GM19240 (cell line): ENCODE data around the gene ENAH.

Experiments used
- DNase-seq: peaks from one replicate; pipeline ENCODE4 v3.0.0; 2011; ENCODE audit warnings: low spot score; ENCODE audit not compliant: insufficient read length

ENAH gene

DNA sequence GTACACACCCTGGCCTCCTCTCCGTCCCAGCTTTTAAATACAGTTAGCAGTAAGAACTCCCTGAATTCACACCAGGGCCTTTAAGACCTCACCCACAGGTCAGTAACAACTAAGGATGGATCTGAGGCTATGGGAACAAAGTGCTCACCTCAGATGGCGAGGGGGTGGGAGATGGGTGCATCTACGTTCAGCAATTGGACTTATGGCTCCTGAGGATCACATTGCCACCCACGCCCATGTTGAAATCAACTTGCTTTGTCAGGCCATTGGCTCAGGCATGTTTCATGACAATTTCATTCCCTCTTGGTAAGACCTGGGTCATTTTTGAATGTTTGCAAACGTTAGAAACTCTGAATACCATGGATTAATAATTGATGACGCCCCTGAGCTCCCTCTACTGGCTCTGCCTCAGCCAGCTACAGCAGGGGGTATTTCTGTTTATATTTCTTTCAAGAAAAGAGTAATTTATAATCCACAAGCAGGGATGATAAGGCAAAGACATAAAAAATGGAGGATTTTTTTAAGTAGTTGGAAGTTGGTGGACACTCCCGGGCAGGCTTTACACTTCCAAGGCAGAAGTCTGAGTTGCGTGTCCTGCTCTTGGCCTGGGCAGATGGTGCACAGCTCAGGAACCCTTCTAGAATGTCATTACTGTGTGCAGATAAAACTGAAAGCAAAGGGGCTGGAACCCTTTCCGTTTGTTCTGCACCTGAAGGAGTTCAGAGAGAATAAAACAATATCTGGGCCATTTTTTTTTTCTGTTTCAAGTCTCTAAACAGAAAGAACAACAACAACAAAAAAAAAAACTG, 211.4 kb downstream of the ENAH start:
- DNase-seq: no peak

DNA sequence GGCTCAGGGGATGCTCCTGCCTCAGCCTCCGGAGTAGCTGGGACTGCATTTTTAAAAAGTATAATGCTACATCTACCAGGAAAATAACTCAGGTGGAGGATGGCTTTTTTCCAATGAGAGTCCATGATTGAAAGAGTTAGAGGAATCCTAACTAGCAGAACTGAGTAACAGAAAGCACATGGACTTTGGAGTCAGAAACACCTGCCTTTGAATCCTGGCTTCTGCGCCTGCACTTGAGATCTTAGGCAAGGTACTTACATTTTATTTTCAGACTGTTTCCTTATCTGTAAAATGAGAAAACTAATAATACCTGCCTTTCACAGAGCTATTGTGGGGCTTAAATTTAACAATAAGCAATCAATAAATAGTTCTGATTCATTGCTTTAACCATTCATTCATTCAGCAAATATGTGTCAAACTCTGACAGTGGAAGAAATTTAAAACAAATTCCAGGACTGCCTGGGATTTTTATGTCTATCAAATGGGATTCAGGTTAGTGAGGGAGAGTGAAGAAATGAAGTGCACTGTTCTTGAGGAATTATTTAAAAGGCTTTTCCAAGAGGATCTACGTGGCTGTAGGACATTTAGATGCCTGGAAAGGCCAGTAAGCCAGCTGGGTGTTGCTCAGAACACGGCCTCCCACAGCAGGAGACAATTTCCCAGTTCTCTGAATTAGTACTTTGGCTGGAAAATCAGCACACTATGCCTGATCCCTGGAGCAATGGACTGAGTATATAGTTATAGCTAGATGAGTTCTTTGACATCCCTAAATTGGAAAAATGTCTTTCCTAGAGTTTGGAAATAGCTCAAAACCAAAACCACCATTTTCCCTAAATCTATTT, 212.3 kb downstream of the ENAH start:
- no peak for DNase-seq

DNA sequence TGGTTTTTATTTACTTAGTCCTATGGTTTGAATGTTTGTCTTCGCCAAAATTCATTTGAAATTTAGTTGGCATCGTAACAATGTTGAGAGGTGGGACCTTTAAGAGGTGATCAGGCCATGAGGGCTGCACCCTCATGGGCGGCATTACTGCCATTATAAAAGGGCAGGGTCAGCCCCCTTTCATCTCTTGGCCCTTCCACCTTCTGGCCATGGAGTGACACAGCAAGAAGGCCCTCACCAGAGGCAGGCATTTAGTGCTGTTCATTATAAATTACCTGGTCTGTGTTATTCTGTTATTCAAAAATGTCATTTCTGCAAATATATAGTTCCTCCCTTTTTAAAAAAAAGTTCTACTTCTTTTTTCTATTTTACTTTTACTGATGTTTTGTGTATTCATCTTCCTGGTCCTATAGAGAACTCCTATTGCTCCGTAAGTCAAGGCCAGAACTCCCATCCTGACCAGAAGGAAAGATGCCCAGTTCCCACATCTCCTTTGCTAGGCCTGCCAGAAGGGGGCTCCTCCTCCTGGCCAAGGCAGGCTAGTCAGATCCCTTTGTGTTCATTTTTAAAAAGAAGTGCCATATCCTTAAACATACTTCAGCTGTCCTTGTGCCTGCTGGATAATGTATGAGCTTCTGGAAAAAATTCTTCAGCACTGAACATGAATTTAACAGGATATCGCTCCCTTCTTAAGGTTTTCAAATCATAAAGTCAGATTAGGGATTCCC, 215.0 kb downstream of the ENAH start:
- no peak for DNase-seq
